AG20443 (cell line): ENCODE measurements around the gene NECTIN3.
A peak's percentile ranks its signal among the peaks of the same experiment; 100 is the strongest.

Source experiments
- DNase-seq: peaks from one replicate; pipeline ENCODE4 v3.0.0; 2012; ENCODE audit warnings: low spot score, mixed read lengths

NECTIN3 gene, protein sequence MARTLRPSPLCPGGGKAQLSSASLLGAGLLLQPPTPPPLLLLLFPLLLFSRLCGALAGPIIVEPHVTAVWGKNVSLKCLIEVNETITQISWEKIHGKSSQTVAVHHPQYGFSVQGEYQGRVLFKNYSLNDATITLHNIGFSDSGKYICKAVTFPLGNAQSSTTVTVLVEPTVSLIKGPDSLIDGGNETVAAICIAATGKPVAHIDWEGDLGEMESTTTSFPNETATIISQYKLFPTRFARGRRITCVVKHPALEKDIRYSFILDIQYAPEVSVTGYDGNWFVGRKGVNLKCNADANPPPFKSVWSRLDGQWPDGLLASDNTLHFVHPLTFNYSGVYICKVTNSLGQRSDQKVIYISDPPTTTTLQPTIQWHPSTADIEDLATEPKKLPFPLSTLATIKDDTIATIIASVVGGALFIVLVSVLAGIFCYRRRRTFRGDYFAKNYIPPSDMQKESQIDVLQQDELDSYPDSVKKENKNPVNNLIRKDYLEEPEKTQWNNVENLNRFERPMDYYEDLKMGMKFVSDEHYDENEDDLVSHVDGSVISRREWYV

DNA sequence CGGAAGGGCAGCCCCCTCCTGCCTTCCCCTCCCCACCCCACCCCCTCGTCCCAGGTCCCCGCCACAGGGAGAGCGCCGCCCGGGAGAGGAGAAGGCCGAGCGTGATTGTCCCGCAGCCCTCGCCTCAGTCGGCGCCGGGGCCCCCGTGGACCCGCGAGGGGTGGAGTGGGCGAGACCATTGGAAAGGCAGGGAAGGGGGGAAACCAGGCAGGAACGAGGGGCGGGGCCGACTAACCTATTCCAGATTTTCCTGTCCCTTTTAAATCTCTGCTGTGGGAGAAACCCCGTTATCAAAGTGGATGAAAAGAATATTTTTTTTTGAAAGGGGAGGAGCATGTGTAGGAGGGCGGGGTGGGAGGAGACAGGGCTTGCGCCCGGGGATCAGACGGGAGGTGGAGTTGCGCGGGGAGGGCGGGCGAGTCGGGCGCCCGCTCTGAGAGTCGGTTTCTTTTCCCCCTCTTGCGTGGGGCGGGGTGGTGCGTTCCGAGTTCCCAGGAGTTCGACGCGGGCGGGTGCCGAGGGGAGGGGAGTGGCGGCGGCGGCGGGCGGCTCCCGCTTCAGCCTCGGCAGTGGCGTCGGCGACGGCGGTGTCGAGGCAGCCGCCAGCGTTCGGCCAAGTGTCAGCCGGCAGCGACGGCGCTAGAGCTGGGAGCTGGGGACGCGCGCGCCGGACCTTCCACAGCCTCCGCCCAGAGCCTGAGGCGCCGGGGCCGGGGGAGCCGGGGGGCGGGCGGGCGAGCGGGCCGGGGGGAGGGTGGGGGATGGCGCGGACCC is at the start of gene NECTIN3:
TSS of gene NECTIN3 (plus strand) at position 560 of the 774 bp plus-strand sequence. CDS start at position 762, 202 bp downstream.
- DNase-seq: peak; percentile 95

DNA sequence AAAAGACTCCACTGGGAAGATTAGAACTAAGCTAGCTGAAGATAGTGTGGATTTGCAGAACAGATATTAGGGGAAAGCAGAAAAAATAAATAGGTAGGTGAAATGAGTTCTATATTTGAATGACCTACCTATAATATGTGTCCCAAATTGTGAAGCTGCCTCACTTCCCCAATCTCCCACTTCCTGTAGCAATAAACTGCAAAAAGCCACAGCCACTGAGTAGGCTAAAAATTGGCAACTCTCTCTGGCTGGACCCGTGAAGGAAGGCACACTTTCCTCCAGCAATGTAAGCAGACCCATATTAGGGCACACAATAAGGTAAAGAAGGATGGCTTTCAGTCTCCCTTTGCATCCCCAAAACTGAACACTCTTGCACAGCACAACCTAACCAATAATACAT is 43.7 kb upstream of the NECTIN3 start:
- no peak for DNase-seq

DNA sequence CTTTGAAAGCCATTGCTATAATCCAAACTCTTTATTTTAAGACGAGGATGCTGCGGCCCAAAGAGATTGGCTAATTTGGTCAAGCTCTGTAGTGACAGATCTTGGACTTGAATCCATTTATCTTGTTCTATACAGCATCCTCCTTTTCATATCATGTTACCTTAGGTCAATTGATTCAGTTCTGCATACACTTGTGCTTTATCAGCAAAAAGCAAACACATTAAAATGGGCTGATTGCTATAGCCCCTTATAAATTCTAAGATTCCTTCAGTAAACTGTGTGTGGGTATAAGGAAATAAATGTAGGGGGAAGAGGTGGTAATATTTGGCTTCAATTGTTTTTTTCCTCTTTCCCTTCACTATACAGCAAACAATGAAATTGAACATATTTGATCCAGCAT is 40.1 kb upstream of the NECTIN3 start:
- DNase-seq: no peak

DNA sequence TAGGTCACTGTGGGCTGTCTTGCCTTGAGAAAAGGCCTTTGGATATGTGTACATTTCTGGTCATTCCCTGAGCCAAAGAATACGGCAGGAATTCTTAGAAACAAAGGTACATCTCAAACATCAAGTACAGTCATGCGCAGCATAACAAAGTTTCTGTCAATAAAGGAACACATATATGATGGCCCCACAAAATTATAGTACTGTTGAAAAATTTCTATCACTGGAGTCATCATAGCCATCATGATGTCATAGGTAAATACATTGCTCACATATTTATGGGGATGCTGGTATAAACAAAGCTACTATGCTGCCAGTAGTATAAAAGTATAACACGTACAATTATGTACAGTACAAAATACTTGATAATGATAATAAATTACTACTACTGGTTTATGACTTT is 38.9 kb upstream of the NECTIN3 start:
- DNase-seq: no peak

DNA sequence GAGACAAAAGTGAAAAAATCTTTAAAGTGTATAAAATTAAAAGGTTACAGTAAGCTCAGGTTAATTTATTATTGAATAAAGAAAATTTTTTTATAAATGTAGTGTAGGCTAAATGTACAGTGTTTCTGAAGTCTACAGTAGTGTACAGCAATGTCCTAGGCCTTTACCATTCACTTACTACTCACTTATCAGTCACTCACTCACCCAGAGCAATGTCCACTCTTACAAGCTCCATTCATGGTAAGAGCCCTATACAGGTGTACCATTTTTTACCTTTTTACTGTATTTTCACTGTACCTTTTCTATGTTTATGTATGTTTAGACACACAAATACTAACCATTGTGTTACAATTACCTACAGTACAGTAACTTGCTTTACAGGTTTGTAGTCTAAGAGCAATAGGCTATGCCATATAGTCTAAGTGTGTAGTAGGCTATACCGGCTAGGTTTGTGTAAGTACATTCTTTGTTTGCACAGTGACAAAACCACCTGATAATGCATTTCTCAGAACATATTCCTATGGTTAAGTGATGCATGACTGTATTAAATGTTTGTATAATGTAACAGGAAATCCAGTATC is 38.1 kb upstream of the NECTIN3 start:
- no peak for DNase-seq

DNA sequence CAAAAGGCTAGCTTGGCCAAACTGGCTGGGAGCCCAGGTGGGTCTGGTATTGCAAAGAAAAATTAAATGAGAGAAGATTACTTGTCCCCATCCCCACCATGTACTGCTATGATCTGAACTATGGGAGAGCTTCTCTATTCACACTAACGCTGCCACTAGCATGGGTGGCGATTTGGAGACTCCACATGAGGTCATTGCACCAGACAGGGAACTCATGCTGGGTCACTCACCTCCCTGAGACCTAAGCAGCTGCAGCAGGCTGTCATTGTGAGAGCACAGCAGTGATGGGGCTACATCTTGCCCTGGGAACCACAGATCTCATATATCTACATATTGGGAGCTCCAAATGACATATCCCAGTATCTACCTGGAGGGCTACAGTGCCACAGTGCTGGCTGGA is 36.3 kb upstream of the NECTIN3 start:
- DNase-seq: no peak

DNA sequence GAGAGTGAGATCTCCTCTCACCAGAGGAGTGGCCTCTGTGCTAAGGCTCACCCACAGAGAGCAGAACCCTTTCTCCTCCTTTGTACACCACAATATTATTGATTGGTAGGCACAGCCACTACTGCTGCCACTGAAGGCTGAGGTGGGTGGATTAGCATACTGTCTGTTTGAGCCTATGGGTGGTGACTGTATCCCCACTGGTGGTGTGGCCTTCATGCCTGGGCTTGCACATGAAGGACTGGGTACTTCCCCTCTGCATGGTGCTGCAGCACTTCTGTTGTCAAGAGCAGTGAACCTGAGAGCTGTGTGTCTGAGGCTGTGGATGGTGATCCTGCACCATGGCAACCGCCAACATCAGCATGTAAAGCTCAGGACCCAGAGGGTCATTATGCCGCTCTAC is 35.7 kb upstream of the NECTIN3 start:
- DNase-seq: no peak

DNA sequence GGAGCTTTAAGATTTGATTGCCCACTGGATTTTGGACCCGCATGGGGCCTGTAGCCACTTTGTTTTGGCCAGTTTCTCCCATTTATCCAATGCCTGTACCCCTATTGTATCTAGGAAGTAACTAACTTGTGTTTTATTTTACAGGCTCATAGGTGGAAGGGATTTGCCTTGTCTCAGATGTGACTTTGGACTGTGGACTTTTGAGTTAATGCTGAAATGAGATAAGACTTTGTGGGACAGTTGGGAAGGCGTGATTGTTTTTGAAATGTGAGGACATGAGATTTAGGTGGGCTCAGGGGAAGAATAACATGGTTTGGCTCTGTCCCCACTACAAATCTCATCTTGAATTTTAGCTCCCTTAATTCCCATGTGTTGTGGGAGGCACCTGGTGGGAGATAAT is 30.7 kb upstream of the NECTIN3 start:
- DNase-seq: no peak

DNA sequence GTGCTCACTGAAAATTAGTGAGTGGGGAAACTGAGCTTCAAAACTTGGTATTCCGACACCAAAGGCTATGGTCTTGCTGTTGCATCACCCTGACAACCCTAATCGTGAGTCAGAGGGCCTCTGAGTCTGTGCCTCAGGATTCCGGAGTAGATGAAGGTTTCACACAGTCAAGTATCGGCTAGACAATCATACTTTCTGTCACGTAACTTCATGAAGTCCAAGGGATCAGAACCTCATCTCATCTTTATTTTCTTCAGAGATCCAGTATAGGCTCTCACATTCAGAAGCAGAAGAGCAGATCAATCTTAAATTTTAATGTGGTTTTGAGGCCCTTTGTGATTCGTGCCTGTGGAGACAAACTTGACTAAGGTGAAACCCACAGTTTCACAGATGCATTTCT is 26.1 kb upstream of the NECTIN3 start:
- no peak for DNase-seq

DNA sequence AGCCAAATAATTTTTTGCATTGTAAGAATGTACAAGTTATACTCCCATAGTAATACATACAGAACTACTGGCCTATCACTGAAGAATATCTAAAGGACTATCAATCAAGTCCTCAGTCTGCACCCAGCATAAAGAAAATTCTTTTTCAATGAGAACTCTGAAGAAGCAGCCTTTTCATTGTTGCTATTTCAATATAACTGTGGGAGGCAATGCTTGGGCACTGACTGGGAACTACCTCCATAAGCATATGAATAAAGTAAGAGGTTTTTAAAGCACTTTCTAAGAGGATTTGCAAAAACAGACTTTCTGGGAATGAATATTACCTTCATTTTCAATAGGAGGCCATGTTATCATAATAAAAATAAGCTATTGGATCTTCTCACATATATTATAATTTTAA is 24.6 kb upstream of the NECTIN3 start:
- DNase-seq: no peak

DNA sequence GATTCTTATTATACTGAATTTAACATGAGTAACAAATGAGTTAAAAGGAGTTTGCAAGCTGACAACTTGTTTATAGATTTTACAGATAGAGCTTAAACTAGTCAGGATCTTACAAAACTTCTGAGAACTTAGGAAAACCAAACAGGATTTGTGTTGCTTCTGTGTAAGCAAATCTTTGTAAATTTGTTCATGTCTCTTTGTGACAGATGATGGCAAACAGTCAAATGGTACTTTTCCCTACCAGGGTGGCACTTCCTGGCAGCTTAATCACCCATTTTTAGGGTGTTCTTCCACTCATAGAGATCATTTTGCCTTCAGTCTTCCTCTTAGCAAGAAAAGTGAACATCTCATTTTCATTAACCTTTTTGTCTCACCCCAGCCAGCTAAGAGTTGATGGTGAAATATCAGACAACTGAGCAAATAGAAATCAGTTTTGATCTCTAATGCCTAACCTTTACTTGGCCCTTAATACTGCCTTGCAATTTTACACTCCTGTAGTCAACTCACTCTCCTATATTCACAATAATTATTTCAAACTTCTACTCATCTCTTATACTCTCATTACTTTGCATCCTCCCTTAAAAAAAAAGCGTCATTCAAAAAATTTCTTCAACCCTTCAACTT is 23.7 kb upstream of the NECTIN3 start:
- DNase-seq: no peak

DNA sequence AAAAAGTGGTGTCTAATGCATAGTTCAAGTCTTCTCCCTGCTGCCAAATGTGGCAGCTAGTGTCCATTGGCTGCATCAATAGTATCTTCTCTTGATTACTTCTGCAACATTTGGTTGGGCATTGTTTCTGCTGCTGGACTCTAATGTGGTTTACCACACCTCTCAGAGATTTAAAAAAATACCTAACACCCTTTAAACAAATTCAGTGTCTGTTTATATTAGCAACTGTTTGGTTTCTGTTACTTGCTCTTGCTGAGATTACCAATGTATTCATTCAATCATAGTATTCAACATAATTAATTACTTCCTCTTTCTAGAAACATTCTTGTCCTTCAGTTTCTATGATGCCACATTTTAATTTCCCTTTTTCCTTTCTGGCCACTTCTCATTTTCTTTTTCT is 20.3 kb upstream of the NECTIN3 start:
- no peak for DNase-seq

DNA sequence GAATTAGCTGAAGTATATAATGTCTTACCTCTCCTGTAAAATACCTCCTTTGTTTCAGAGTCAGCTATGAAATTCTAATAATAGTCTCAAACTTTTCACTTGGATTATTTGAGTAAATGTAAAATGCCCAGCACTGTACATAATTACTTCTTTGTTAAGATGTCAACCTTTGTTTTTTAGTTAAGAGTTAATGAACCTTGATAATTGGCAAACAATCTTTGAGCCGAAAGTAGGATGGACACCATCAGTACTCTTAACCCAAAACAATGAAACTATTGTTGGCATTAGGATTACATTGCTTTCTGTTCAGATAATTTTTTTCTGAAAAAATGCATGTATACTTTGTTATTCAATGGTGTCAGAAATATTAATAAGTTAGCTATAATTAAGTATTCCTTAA is 3.0 kb upstream of the NECTIN3 start:
- DNase-seq: no peak

DNA sequence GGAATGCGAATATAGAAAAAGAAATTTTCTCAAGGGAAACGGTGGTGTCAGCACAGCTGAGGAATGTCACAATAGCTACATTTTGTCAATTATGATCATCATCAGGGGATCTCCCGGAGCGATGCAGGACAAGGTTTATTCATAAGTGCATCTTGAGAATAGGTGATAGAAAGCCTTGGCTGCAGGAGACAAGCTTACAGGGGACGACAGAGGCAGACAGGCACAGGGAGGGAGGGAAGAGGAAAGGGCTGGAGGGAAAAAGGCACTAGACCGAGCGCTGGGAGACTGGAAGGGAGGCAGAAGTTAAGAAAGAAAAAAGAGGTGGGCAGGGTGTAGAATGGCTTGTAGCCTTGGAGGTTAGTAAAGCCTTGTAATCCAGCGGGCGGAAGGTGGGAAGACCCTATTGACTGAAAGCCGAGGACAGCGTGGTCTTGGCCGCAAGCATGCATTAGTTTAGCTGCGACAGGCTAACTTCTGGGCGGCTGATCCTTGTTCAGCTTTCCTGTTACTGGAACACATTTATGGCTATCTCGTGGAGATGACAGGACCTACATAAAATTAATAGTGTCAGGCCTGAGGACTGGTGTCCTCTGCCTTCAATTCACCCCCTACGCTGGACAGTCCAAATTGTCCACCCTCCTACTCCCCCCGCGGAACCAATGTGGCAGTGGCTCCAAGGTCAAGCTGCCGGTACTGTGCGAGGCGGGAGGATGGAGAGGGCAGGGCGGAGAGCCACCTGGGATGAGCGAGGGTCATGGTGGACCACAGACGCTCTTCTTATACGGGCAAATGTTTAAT is 1.4 kb upstream of the NECTIN3 start:
- peak; percentile 33 for DNase-seq

DNA sequence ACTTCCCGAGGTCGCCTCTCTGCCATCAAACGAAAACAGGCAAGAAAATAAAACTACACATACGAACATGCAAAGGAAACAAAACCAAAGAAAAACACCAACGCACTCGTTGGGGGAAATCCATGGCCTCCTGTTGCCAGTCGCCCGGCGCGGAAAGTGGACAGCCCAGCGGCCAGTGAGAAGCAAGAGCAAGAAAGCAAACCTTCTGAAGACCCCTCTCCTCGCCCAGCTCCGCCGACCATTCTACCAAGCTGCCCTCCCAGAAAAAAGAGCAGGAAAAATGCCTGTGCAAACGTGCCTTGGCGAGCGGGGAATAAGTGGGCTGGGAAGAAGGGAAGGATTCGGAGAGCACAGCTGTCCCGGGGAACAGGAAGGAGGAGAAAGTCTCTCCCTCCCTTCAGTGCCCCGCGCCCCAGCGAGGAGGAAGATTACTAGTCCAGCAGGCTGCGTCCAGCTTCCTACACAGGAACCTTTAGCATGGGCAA is 802 bp upstream of the NECTIN3 start:
- DNase-seq: no peak

DNA sequence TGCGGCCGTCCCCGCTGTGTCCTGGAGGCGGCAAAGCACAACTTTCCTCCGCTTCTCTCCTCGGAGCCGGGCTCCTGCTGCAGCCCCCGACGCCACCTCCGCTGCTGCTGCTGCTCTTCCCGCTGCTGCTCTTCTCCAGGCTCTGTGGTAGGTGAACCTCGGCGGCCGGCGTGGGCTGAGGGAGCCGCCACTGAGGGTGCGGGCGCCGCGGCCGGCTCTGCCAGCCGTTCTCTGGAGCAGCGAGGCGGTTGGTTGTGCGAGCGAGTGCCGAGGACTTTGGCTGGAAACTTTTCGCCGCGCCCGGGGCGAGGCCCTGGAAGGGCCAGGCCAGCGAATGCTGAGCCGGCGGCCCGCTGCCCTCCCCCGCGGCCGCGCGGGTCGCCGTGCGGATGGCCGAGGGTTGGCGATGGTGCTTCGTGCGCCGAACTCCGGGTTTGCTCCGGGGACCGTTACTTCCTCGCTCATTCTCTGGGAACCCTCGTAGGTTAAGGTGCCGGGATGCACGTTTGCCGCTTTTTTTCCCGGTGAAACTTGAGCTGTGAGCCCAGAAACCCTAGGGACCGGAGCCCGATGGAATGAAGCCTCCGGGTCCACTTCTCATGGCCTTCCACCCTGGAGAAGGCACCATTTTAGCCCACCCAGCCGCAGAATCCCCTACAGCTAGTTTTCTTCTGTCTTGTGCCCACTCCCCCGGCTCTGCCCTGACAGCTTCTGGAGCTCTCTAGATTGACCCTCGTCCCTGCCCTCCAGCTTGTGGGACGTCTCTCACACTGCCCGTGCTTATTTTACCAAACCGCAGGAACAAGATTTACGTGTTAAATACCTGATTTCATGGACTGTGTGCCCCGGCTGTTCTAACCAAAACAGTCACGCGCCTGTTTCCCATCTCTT is 660 bp downstream of the NECTIN3 start:
- DNase-seq: peak; percentile 53

DNA sequence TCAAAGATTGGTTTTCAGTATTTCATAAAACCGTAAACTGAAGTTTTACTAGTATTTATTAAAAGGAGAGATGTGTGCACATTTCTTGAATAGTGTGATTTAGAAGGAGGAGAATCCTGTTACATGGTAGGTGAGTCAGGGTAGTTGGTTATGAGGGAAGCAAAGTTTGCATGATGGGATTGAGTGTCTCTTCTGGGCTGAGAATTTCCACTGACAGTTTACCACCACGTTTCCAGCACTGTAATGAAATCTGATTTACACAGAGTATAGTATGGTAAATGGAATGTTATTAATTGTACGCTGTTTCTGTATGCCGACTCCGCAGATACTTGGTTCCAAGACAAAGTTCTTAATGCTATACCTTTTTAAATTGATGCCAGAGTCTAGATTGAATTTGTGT is 1.6 kb downstream of the NECTIN3 start:
- peak; percentile 12 for DNase-seq

DNA sequence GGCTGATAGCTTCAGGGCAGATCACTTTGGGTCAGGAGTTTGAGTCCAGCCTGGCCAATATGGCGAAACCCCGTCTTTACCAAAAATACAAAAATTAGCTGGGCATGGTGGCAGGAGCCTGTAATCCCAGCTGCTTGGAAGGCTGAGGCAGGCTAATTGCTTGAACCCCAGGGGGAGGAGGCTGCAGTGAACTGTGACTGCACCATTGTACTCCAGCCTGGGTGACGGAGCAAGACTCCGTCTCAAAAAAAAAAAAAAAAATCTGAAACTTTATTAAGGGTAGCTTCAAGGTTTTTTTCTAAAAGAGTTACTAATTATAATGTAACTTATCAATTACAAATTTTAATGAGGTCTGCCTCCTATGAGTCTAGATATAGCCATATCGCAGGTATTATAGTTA is 5.1 kb downstream of the NECTIN3 start:
- DNase-seq: no peak

DNA sequence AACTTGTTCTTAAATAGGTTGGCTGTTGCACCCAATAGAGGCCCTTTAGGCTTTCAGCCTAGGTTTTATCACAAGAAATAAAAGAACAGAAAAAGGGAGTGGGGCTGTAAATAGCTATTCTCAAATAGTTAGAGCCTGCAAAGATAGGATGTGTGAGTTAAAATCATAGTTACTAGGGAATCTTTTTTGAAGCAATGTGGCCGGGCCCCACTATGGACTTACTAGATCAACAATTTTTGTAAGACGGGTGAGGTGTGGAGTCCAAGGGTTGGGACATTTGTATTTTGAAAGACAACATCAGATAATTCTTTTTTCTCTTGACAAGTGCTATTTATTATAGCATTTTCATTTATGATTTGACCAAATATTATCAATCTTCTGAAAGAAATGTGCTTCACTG is 5.8 kb downstream of the NECTIN3 start:
- DNase-seq: no peak

DNA sequence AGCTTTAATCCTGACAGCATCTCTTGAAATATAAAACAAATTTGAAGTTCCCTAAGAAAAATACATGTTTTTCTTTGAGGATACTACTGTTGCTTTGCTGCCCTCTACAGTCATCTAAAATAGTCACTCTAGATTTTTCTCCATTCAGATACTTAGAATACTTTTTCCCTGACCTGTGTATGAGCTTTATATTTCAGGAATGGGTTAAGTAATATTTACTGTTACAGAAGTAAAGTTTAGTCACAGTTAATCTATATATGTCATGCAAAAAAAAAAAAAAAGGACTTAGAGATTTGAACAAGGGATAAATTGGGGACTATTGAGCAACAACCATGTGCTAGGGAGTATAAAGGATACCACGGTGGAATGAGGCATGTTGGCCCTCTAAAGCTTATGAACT is 8.8 kb downstream of the NECTIN3 start:
- DNase-seq: peak; percentile 27
